Neural progenitor cell (in vitro differentiated cells): ENCODE measurements around the gene MYO1B.

Experiments used
- EZH2 ChIP-seq: fragments of 200-600 bp; sonication (generic); IDR thresholded peaks from 2 replicates; pipeline ENCODE4 v1.6.1; 2017; ENCODE audit warnings: antibody characterized with exemption, mild to moderate bottlenecking, moderate library complexity
- EZH2phosphoT487 ChIP-seq: fragments of 200-600 bp; sonication (generic); IDR thresholded peaks from 2 replicates; pipeline ENCODE4 v1.6.1; 2017; ENCODE audit warnings: antibody characterized with exemption
- TF ChIP-seq, protein P1 (sequence below): fragments of 200-600 bp; sonication (generic); IDR thresholded peaks from 2 replicates; pipeline ENCODE4 v1.5.1; 2017; ENCODE audit warnings: antibody characterized with exemption, mild to moderate bottlenecking

DNA sequence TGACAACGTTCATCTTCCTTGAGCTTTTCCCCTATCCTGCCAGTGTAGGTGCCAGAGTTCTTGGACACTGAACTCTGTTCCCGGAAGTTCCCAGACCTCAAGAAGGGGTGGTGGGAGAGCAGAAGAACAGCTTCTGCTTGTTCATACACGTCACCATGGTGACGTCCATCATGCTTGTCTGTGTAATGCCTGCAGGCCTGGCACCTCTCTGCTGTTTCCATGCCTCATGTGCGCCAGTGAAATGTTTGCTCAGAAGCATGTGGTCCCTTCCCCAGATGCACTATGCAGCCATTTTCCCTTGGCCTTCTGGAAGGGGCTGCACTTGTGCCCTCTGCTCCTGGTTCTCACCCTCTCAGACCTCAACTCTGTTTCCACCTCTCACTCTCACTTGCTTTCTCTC is 221.9 kb downstream of the MYO1B start:
- TF ChIP-seq, protein P1, sequence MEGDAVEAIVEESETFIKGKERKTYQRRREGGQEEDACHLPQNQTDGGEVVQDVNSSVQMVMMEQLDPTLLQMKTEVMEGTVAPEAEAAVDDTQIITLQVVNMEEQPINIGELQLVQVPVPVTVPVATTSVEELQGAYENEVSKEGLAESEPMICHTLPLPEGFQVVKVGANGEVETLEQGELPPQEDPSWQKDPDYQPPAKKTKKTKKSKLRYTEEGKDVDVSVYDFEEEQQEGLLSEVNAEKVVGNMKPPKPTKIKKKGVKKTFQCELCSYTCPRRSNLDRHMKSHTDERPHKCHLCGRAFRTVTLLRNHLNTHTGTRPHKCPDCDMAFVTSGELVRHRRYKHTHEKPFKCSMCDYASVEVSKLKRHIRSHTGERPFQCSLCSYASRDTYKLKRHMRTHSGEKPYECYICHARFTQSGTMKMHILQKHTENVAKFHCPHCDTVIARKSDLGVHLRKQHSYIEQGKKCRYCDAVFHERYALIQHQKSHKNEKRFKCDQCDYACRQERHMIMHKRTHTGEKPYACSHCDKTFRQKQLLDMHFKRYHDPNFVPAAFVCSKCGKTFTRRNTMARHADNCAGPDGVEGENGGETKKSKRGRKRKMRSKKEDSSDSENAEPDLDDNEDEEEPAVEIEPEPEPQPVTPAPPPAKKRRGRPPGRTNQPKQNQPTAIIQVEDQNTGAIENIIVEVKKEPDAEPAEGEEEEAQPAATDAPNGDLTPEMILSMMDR = no peak
- TF ChIP-seq EZH2 (no peak), EZH2phosphoT487 (no peak)
